ENCODE measurements around the gene TSNAX.
"Not testable (repeated sequence)": the region's sequence is repeated elsewhere in the genome, so short reads cannot be mapped to it uniquely, and the experiment has no call there.

The TSNAX gene, protein sequence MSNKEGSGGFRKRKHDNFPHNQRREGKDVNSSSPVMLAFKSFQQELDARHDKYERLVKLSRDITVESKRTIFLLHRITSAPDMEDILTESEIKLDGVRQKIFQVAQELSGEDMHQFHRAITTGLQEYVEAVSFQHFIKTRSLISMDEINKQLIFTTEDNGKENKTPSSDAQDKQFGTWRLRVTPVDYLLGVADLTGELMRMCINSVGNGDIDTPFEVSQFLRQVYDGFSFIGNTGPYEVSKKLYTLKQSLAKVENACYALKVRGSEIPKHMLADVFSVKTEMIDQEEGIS

DNA sequence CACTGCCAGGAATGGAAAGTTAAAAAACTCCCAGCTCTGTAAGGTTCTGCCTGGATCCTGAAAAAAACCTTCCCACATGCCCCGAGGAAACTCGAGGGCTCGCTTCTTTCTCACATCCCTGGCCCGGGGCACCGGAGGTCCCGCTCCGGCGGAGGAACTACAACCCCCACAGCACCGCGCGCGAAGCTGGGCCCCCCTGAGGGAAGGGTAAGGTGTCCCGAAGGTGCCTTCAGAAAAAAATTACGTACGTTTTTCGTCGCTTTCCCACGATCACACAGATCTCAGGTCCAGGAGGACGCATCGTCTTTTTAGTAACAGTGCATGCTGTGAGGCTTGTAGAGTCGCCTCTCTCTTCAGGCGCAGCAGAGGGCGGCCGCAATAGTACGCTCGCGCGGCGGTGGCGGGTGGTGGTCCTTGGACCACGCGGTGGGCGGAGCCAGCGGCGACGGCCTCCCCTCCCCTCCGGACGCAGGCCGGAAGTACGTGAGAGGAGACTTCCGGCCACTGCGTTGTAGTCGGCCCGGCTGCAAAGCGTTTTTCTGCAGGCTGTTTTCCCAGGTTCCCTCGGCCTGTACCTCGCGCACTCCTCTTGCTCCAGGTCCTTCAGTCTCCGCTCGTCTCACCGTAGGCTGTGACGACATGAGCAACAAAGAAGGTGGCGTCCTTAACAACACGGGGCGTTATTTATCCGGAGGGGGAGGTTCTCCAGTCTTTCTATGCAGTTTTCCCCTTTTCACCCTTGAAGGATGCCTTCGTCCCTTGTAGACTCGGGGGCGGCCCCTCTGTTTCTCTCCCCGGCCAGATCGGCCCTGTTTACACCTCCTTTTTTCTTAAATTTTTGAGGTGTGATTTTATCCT is at the start of gene TSNAX:
Gene TSNAX, plus strand, starts transcription at position 498 of the 858 bp plus-strand sequence. Its CDS starts 142 bp downstream, at position 640.
- peak; percentile 71 to 83 (median 77) for DNase-seq (ENCODE audit: low read depth in 3 of 3, low spot score in 1 of 3)

DNA sequence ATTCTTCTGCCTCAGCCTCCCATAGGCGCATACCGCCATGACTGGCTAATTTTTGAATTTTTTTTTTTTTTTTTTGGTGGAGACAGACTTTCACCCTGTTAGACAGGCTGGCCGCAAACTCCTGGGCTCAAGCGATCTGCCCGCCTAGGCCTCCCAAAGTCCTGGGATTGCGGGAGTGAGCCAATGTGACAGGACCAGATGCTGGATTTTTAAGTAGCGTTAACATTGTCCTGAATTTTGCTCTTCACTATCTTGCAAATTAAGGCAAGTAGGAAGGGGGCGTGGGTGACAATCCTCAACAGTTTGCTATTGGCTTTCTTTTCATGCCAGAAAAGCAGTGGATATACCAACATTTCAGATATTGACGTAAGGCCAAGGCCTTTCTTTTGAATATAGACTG is 49.7 kb upstream of the TSNAX start:
- DNase-seq (ENCODE audit: low read depth in 3 of 3, low spot score in 1 of 3) = no peak

DNA sequence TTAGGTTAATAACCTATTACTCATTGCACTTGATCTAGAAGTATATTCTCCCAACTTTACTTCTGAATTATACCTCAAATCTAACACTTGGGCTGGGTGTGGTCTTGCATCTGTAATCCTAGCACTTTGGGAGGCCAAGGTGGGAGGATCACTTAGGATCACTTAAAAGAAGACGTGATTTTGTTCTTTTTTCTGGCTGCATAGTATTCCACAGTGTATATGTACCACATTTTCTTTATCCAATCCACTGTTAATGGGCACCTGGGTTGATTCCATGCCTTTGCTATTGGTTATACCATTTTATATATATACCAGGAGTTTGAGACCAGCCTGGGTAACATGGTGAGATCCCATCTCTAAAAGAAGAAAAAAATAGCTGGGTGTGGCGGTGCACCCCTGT is 48.5 kb upstream of the TSNAX start:
- DNase-seq (ENCODE audit: low read depth in 3 of 3, low spot score in 1 of 3) = no peak

DNA sequence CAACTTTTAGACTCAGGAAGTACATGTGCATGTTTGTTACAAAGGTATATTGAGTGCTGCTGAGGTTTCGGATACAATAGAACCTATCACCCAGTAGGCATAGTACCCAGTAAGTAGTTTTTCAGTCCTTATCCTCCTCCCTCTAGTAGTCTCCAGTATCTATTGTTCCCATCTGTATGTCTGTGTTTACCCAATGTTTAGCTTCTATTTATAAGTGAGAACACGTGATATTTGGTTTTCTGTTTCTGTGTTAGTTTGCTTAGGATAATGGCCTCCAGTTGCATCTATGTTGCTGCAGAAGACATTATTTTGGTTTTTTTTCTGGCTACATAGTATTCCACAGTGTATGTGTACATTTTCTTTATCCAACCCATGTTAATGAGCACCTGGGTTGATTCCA is 47.2 kb upstream of the TSNAX start:
- DNase-seq (ENCODE audit: low read depth in 3 of 3, low spot score in 1 of 3) = no peak

DNA sequence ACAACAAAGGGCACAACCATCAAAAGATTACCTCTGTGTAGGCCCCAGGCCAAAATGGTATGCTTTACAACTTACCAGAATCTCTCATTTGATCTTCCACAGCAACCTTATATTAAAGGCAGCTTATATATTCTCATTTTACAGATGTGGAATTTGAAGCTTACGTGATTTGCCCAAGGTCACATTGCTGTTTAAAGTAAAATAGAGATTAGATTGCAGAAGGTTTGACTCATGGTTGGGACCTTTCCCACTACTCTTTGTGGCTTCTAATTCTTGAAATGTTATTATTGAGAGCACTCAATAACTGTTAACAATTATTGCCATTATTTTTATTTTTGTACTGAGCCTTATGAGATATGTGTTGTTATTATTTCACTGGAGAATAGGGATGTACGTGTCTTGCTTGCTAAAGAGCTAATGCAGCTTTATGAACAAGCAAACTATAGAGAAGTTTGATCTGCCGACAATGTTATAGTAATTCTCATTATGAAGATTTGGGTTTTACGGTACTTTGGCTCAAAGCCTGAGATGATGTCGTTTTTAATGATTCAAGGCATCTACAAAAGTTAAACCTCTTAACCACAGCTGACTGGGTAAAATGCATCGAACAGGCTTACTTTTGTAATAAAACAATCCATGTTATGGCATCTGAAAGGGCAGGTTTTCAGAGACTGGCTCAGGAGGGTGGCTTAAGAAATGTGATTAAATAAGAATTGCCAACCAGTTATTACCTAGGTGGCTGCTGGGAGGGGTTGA is 43.3 kb upstream of the TSNAX start:
- no peak for DNase-seq (ENCODE audit: low read depth in 3 of 3, low spot score in 1 of 3)

DNA sequence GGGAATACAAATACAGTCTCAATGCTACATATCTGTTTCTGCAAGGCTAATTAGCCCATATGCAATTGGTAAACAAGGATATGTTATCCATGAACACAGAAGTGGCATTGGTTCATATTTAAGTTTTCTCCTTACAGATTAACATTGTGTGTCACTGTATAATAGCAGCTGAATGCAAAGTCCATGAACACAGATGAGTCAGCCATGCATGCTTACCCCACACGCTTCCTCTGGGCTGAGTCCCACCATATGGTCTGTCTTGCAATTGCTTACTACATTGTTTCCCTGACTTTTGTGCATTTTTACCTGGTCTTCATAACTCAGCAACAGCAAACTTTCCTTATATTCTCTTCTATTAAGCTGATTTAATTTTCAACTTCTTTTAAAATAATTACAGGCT is 41.5 kb upstream of the TSNAX start:
- DNase-seq (ENCODE audit: low read depth in 3 of 3, low spot score in 1 of 3) = no peak

DNA sequence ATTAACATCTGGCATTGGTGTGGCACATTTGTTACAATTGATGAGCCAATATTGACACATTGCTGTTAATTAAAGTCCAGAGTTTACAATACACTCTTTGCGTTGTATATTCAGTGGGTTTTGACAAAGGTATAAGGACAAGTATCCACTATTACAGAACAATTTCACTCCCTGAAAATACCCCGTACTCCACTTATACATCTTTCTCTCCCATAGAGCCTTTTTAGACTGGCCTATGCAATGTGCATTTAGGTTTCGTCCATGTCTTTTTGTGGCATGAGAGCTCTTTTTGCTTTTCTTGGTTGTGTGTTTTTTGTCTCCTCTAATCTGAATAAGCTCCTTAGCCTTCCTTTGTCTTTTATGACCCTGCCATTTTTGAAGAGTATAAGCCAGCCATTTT is 40.6 kb upstream of the TSNAX start:
- DNase-seq (ENCODE audit: low read depth in 3 of 3, low spot score in 1 of 3) = no peak

DNA sequence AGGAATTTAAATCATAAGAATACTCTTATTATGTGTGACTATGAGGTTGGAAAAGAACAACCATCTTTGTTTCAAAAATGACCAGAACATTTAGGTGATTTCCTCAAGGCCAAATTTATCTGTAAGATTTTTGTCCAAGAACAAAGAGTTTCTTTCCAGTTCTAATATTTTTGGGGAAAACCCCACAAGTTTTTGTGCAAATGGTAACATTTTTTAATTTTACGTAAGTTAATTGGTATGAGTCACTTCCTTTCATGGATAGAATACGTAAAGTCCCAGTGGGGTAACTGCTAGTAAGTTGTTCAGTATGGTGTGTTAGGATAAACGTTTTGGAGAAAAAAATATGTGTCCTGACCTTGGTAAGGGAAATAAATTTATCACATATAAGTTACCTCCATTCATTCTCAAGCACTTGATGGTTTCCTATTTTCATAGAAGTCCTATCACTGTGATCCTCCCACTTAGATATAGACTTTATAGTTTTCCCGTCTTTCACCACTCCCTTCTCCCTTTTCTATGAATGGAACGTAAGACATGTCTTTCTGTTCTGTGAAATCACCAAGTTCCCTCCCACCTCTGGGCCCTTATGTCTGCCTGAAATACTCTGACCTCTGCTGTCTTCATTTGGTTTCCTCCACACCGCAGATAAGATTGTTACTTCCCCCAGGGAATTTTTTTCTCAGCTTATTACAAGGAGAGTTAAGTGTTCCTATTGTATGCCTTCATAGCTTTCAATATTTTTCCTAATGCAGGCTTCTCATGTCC is 34.9 kb upstream of the TSNAX start:
- no peak for DNase-seq (ENCODE audit: low read depth in 3 of 3, low spot score in 1 of 3)

DNA sequence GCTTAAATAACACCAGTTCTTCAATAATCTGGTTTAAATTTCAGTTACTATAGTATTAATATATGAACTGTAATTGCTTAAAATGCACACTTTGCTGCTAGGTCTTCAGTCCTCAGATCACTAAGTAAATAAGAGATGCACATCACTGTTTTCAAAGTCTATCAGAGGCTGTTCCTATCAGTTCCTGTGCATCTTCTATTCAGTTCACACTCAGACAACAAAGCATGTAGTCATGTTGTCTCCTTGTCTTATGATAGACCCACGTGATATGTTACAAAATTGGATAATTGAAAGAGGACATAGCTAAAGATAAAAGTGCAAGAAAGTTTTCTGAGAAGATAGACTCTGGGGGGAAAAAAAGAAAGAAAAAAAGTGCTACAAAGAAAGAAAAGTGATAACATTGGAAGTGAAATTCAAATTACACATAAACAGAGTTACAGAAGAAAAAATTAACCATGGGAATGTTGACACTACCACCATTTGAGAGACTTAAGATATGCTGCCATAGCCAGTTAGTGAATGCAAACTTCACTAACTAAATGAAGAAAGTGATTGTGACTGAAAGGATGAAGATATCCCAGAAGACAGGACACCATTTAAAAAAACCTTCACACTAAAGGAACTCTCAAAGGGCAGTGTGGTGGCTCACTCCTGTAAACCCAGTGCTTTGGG is 33.9 kb upstream of the TSNAX start:
- DNase-seq (ENCODE audit: low read depth in 3 of 3, low spot score in 1 of 3) = no peak

DNA sequence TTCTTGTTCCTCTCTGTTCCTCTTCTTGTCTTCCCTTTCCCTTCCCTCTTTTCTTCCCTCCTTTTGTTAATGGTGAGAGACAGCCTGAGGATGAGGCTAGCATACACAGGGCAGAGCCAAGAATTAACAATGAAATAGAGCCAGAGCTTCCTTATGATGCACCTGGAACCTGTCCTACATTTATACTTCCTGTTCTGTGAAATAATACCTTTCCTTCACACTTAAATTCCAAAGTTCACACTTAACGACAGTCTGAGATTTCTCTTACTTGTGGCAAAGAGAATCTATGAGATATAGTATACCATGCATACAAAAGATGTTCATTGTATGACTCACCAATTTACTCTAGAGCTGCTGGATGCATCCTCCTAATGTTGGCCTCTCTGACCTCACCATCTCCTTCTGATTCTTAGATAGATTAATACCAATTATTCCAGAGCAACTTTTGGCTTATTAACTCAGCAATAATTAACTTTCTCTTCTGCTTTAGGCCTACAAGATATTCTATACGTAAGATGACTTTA is 30.8 kb upstream of the TSNAX start:
- no peak for DNase-seq (ENCODE audit: low read depth in 3 of 3, low spot score in 1 of 3)

DNA sequence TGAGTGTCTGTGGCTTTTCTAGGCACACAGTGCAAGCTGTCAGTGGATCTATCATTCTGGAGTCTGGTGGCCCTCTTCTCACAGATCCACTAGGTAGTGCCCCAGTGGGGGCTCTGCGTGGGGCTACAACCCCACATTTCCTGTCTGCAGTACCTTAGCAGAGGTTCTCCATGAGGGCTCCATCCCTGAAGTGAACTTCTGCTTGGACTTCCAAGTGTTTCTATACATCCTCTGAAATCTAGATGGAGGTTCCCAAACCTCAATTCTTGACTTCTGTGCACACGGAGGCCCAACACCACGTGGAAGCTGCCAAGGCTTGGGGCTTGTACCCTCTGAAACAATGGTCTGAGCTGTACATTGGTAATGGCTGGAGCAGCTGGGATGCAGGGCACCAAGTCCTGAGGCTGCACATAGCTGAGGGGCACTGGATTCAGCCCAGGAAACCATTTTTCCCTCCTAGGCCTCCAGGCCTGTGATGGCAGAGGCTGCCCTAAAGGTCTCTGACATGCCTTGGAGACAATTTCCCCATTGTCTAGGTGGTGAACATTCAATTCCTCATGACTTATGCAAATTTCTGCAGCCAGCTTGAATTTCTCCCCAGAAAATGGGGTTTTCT is 29.2 kb upstream of the TSNAX start:
- DNase-seq (ENCODE audit: low read depth in 3 of 3, low spot score in 1 of 3) = no peak

DNA sequence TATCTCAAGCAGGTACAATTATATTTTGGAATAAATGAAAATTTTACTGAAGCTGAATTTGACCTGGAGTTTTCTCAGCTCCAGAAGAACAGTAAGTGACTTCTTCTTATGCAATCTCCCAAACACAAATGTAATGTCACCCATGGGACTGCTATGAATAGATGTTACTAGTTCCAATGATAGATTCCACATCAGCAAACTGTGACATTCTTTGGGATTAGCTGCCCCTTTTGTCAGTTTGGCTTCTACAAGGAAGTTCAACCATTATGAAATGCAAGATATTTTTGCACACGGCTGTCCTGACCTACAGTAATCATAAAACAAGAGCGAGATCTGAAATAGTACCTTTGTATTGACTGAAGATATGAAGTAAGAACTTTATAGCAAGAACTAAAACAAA is 27.8 kb upstream of the TSNAX start:
- no peak for DNase-seq (ENCODE audit: low read depth in 3 of 3, low spot score in 1 of 3)

DNA sequence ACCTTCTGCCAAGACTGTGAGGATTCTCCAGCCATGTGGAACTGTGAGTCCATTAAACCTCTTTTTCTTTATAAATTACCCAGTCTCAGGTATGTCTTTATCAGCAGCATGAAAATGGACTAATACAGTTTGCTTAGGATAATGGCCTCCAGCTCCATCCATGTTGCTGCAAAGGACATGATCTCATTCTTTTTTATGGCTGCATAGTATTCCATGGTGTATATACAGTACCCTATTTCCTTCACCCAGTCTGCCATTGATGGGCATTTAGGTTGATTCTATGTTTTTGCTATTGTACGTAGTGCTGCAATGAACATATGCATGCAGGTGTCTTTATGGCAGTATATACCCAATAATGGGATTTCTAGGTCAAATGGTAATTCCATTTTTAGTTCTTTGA is 25.3 kb upstream of the TSNAX start:
- DNase-seq (ENCODE audit: low read depth in 3 of 3, low spot score in 1 of 3) = not testable (repeated sequence)

DNA sequence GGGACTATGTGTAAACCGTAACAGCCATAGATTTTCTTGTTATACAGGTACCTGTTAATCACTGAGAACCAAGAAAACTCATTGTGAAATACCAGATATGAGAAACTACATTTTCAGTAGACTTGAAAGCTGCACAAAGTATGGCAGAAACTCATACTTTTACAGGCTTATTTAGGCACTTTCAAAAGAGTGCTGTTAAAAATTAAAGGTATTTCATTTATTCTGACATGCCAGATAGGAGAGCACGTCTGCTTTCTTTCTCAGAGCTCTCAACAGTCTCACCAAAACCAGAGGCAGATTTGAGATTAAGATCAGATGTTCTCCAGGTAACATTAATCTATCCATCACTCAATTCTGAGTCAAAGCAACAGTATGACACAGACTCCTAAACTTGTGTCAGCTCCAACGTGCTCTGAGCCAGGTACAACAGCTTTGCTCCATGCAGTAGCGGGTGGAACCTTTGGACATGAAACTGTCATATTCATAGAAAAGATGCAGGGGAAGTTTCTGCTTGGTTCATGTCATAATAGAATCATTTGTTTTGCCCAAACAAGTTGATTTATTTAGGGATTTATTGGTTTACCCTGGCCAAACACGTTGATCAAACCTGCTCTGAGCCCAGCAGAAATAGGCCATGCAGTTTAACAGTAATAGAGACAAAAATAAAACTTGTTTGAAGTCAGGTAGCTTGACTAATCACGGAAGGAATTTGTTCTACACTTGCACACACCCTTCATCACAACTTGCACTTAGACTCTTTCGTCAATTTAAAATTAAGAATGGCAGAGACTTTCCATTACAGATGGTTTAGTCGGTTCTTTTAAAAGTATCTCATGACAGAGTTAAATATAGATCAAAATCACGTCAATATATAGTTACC is 20.8 kb upstream of the TSNAX start:
- DNase-seq (ENCODE audit: low read depth in 3 of 3, low spot score in 1 of 3) = no peak

DNA sequence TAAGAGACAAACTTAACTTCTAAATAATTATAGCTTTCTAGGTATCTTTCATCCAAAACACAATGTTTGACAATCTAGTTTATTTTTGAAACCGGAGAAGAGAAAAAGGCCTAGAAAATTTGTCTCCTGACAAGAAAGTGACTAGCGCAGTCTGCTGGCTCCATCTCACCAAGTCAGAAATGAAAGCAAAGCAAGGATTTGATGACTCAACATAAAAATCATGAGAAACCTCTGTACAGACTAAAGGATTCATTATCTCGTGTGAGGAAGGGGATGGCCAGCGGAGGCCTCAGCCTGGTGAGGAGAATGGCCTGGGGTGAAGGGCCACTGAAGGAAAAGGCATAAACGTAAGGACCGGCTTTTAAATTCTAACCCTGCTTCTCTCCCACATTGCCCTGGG is 20.0 kb upstream of the TSNAX start:
- no peak for DNase-seq (ENCODE audit: low read depth in 3 of 3, low spot score in 1 of 3)

DNA sequence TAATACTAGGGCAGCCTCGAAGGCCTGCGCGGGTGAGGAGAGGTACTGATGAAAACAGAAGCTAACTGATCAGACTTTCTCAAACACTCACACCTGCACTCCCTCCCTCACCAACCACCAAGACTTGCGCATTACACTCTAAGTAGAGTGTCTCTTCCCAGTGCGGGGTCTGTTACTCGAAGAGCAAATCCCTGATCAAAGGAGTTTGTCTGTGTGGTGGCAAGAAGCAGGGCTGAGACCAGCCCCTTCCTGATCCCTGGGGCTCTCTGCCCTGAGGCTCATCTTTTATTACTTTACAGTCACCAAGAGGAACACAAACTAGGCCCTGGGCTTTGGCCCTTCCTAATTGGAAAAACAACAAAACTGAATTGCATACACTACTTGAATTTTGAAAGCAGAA is 19.5 kb upstream of the TSNAX start:
- no peak for DNase-seq (ENCODE audit: low read depth in 3 of 3, low spot score in 1 of 3)

DNA sequence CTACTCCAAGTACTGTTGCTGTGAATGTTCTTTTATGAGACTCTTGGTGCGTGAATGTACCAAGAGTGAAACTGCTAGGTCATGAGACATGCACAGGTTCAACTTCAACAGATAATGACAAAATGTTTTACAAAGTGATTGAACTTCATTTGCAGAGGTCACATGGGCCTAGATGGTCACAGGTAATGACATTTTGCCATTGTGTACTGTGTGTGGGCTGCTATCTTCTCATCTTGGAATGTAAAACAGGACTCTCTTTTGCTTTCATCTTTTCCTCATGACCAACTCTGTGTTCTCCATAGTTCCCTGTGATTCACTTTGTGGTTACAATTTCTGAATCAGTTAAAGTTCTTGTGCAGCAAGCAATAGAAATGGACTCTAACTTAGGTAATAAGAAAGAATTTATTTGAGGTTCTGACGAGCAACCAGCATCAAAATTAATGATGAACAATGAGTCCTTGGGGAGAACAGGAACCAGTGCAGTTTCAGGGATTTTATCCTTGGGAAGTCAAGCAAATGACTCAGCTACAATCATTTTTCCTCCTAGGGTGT is 16.2 kb upstream of the TSNAX start:
- DNase-seq (ENCODE audit: low read depth in 3 of 3, low spot score in 1 of 3) = no peak

DNA sequence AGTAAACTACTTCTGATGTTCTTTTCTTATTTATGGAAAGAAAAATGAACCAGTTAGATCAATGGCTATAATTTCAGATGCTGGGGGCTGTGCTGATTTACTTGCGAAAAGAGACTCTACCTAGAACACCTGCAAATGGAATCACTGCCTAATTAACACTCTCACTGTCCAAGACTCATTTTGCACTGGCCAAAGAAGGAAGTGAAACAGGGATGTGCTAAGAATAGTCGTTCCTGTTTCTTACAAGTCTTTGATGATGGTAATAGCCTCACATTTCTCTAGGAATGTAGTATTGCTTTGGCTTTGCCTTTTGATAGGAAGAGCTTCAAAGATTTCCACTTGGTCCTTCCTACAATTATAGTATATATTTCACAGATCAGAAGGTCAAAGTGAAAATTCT is 12.7 kb upstream of the TSNAX start:
- no peak for DNase-seq (ENCODE audit: low read depth in 3 of 3, low spot score in 1 of 3)

DNA sequence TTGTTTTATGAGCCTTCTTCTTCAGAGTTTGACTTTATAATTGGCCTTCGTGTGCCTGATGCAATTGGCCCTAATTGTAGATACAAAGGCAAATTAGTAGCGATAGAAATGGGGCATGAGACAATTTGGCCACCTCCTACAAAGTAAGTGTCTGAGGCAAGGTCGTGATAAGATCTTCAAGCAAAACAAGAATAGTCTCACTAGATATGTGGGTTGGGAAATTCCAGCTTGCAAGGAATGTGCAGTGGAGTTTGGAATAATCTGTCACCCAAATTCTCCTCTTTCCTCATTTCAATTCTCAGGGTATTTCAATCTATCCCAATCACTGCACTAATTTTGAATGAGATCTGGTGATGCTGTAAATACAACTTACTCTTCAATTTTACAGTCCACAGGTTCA is 11.4 kb upstream of the TSNAX start:
- no peak for DNase-seq (ENCODE audit: low read depth in 3 of 3, low spot score in 1 of 3)
